NK-92 treated with Interleukin-12 subunit alpha and Interleukin-12 subunit beta, amount 100 ng/mL, for 24 hours (cell line): ENCODE results near the gene HK3.

Experiments used
- DNase-seq: peaks from one replicate; lab custom pipeline; 2025; lab: John Stamatoyannopoulos, UW

Gene HK3

GRCh38 chr5:176899296-176899891 is at the start of gene HK3:
HK3 (minus strand) TSS chr5:176899346; CDS start chr5:176896159, 3,187 bp downstream.
- DNase-seq = no peak

- DNase-seq = no peak
Measured at GRCh38 chr5:176948458-176948857, 49.3 kb upstream of the HK3 start.

GRCh38 chr5:176947847-176948246 is 48.7 kb upstream of the HK3 start:
- no peak for DNase-seq

- no peak for DNase-seq
Measured at GRCh38 chr5:176944268-176944667, 45.1 kb upstream of the HK3 start.

- no peak for DNase-seq
Measured at GRCh38 chr5:176943816-176944215, 44.7 kb upstream of the HK3 start.

GRCh38 chr5:176941951-176942350 is 42.8 kb upstream of the HK3 start:
- DNase-seq = no peak

- DNase-seq = no peak
Measured at GRCh38 chr5:176938472-176938871, 39.3 kb upstream of the HK3 start.

GRCh38 chr5:176935017-176935416 is 35.9 kb upstream of the HK3 start:
- no peak for DNase-seq

- DNase-seq = peak; percentile 22
Measured at GRCh38 chr5:176934309-176934930, 35.3 kb upstream of the HK3 start.

GRCh38 chr5:176929654-176930053 is 30.5 kb upstream of the HK3 start:
- DNase-seq = no peak

GRCh38 chr5:176927562-176927961 is 28.4 kb upstream of the HK3 start:
- no peak for DNase-seq

- DNase-seq = no peak
Measured at GRCh38 chr5:176922817-176923216, 23.7 kb upstream of the HK3 start.

GRCh38 chr5:176921714-176922113 is 22.6 kb upstream of the HK3 start:
- DNase-seq = no peak

GRCh38 chr5:176918613-176919012 is 19.5 kb upstream of the HK3 start:
- no peak for DNase-seq

GRCh38 chr5:176916337-176916736 is 17.2 kb upstream of the HK3 start:
- no peak for DNase-seq

- no peak for DNase-seq
Measured at GRCh38 chr5:176915906-176916305, 16.8 kb upstream of the HK3 start.

GRCh38 chr5:176912115-176912514 is 13.0 kb upstream of the HK3 start:
- DNase-seq = no peak

- DNase-seq = no peak
Measured at GRCh38 chr5:176908675-176909368, 9.7 kb upstream of the HK3 start.

- no peak for DNase-seq
Measured at GRCh38 chr5:176906796-176907195, 7.7 kb upstream of the HK3 start.

GRCh38 chr5:176906126-176906525 is 7.0 kb upstream of the HK3 start:
- no peak for DNase-seq

- DNase-seq = no peak
Measured at GRCh38 chr5:176904276-176904675, 5.1 kb upstream of the HK3 start.

- DNase-seq = no peak
Measured at GRCh38 chr5:176902911-176903664, 3.9 kb upstream of the HK3 start.
